DOHH2 (cell line): ENCODE data around the gene OR51A4.

Source experiments
- CTCF ChIP-seq: fragments of 200-600 bp; sonication (generic); IDR thresholded peaks from one replicate; pipeline ENCODE4 v1.5.1; 2014; ENCODE audit warnings: antibody characterized with exemption, mild to moderate bottlenecking, low read depth, low read length; ENCODE audit not compliant: poor library complexity, severe bottlenecking
- EZH2phosphoT487 ChIP-seq: fragments of 200-600 bp; sonication (generic); IDR thresholded peaks from 2 replicates; pipeline ENCODE4 v1.6.1; 2017; ENCODE audit warnings: borderline replicate concordance, mild to moderate bottlenecking, antibody characterized with exemption, low read length, moderate library complexity, mixed read lengths

GRCh38 chr11:4983841-4984240, 36.4 kb upstream of the OR51A4 start:
- TF ChIP-seq CTCF, result no peak
- no peak for TF ChIP-seq EZH2phosphoT487
